GM23338 (cell line): Measurements from ENCODE around the gene POLR1A. TPM values are rescaled to one million over a fixed set of nuclear protein-coding genes. Genes with fewer than 3 reads are reported as not detected.

Experiments
- ATAC-seq: fragments of 200-7000 bp; cut with Tn5 transposase; 3 replicates; pipeline ENCODE4 v1.9.1; 2020
- DNase-seq: peaks from one replicate; pipeline ENCODE4 v3.0.0-alpha.2; 2015; ENCODE audit warnings: low spot score
- H2AFZ ChIP-seq: fragments of 200-600 bp; sonication (generic); 2 replicates; pipeline ENCODE4 v1.8.0; 2016; ENCODE audit warnings: antibody characterized with exemption, mild to moderate bottlenecking, moderate library complexity
- H3F3A ChIP-seq: fragments of 200-600 bp; sonication (generic); replicated peaks from 2 replicates; pipeline ENCODE4 v1.8.0; 2017; ENCODE audit warnings: antibody characterized with exemption, mixed run types, low read depth
- H3K27ac ChIP-seq: fragments of 200-600 bp; sonication (generic); 2 replicates; pipeline ENCODE4 v1.6.1; 2016; ENCODE audit warnings: low read depth
- H3K27me3 ChIP-seq: fragments of 200-600 bp; sonication (generic); 2 replicates; pipeline ENCODE4 v1.8.0; 2016; ENCODE audit warnings: mild to moderate bottlenecking, mixed run types, moderate library complexity; ENCODE audit not compliant: insufficient read depth
- H3K36me3 ChIP-seq: fragments of 200-600 bp; sonication (generic); 2 replicates; pipeline ENCODE4 v1.8.0; 2016; ENCODE audit warnings: mild to moderate bottlenecking; ENCODE audit not compliant: insufficient read depth
- H3K4me1 ChIP-seq: fragments of 200-600 bp; sonication (generic); 2 replicates; pipeline ENCODE4 v1.8.0; 2016; ENCODE audit warnings: mild to moderate bottlenecking, moderate library complexity; ENCODE audit not compliant: insufficient read depth
- H3K4me2 ChIP-seq: fragments of 200-600 bp; sonication (generic); 2 replicates; pipeline ENCODE4 v1.7.1; 2017; ENCODE audit warnings: mixed run types
- H3K4me3 ChIP-seq: fragments of 200-600 bp; sonication (generic); 2 replicates; pipeline ENCODE4 v1.6.1; 2016; ENCODE audit warnings: mixed run types
- H3K79me2 ChIP-seq: fragments of 200-600 bp; sonication (generic); replicated peaks from 2 replicates; pipeline ENCODE4 v1.8.0; 2017; ENCODE audit warnings: mild to moderate bottlenecking; ENCODE audit not compliant: insufficient read depth
- H3K9me2 ChIP-seq: fragments of 200-600 bp; sonication (generic); 2 replicates; pipeline ENCODE4 v1.8.0; 2017; ENCODE audit not compliant: insufficient read depth
- H4K20me1 ChIP-seq: fragments of 200-600 bp; sonication (generic); replicated peaks from 2 replicates; pipeline ENCODE4 v1.8.0; 2017; ENCODE audit warnings: mild to moderate bottlenecking; ENCODE audit not compliant: insufficient read depth
- H3K27ac Mint-ChIP-seq: 2 replicates; pipeline ENCODE4 v1.8.0; 2020; ENCODE audit warnings: inconsistent platforms, mild to moderate bottlenecking, moderate library complexity, mixed read lengths
- H3K27me3 Mint-ChIP-seq: 3 replicates; pipeline ENCODE4 v1.8.0; 2022; ENCODE audit warnings: low read depth, mild to moderate bottlenecking, moderate library complexity, mixed read lengths, inconsistent platforms; ENCODE audit not compliant: insufficient read depth, poor library complexity
- H3K36me3 Mint-ChIP-seq: 3 replicates; pipeline ENCODE4 v1.8.0; 2021; ENCODE audit warnings: low read depth, mild to moderate bottlenecking, inconsistent platforms, moderate library complexity, mixed read lengths
- H3K4me1 Mint-ChIP-seq: 3 replicates; pipeline ENCODE4 v1.8.0; 2020; ENCODE audit warnings: mild to moderate bottlenecking, inconsistent platforms, mixed read lengths
- H3K4me3 Mint-ChIP-seq: 3 replicates; pipeline ENCODE4 v1.8.0; 2021; ENCODE audit warnings: moderate library complexity, mild to moderate bottlenecking, inconsistent platforms, mixed read lengths
- H3K9me3 Mint-ChIP-seq: 3 replicates; pipeline ENCODE4 v1.8.0; 2020; ENCODE audit warnings: moderate library complexity, mild to moderate bottlenecking, inconsistent platforms, mixed read lengths
- CTCF ChIP-seq, 2 experiments: fragments of 200-600 bp in 1 of 2; sonication (generic) in 1 of 2; conservative IDR thresholded peaks; 2 replicates each; pipeline versions ENCODE4 v1.5.1 to v1.6.1; 2016 to 2017; ENCODE audit warnings: antibody characterized with exemption in 2 of 2, low read depth in 2 of 2, mild to moderate bottlenecking in 2 of 2, moderate library complexity in 1 of 2
- ETS1 ChIP-seq: IDR thresholded peaks from 2 replicates; pipeline ENCODE4 v1.6.1; 2016; ENCODE audit warnings: antibody characterized with exemption
- EZH2 ChIP-seq: fragments of 200-600 bp; sonication (generic); IDR thresholded peaks from one replicate; pipeline ENCODE4 v1.8.0; 2017; ENCODE audit warnings: antibody characterized with exemption, mild to moderate bottlenecking, low read depth; ENCODE audit not compliant: unreplicated experiment
- EZH2phosphoT487 ChIP-seq: fragments of 200-600 bp; sonication (generic); IDR thresholded peaks from one replicate; pipeline ENCODE4 v1.8.1; 2018; ENCODE audit warnings: antibody characterized with exemption; ENCODE audit not compliant: unreplicated experiment
- POLR2AphosphoS5 ChIP-seq: IDR thresholded peaks from 2 replicates; pipeline ENCODE4 v1.6.1; 2016; ENCODE audit warnings: antibody characterized with exemption, low read depth
- REST ChIP-seq: IDR thresholded peaks from one replicate; pipeline ENCODE4 v1.6.1; 2018; ENCODE audit warnings: antibody characterized with exemption; ENCODE audit not compliant: unreplicated experiment
- STAT1 ChIP-seq: IDR thresholded peaks from one replicate; pipeline ENCODE4 v1.6.1; 2016; ENCODE audit warnings: antibody characterized with exemption; ENCODE audit not compliant: unreplicated experiment
- ZNF114 ChIP-seq: fragments of 250-450 bp; sonication (Bioruptor Pico); IDR thresholded peaks from 2 replicates; pipeline ENCODE4 v1.5.0; 2020; ENCODE audit warnings: mild to moderate bottlenecking, moderate library complexity
- ZNF331 ChIP-seq: fragments of 250-450 bp; sonication (Bioruptor Pico); IDR thresholded peaks from 2 replicates; pipeline ENCODE4 v1.5.0; 2020; ENCODE audit warnings: low read depth, mild to moderate bottlenecking, moderate library complexity
- polyA plus RNA-seq: library from polyadenylated mRNA; unstranded; fragments of >200 nt; fragmentation: Nextera tagmentation; extraction: Ambion mirVana; gene quantifications from 2 replicates; pipeline ENCODE4 v1.2.1, GENCODE V29; 2016
- total RNA-seq: library from RNA; depleted of rRNA; stranded (reverse); fragments of >200 nt; shearing (Covaris generic); gene quantifications from 2 replicates; pipeline ENCODE4 v1.2.3, GENCODE V29; 2014
- TF ChIP-seq, protein P1 (sequence below): fragments of 250-450 bp; sonication (Bioruptor Pico); IDR thresholded peaks from 2 replicates; pipeline ENCODE4 v1.5.0; 2020; ENCODE audit warnings: mild to moderate bottlenecking, moderate library complexity

The POLR1A gene
- total and polyA plus RNA-seq, 2 experiments from 2014 or later, result 13.8 to 43.2 TPM

GRCh38 chr2:86068648-86069047 is 37.0 kb downstream of the POLR1A start (continued):
- TF ChIP-seq, protein P1, sequence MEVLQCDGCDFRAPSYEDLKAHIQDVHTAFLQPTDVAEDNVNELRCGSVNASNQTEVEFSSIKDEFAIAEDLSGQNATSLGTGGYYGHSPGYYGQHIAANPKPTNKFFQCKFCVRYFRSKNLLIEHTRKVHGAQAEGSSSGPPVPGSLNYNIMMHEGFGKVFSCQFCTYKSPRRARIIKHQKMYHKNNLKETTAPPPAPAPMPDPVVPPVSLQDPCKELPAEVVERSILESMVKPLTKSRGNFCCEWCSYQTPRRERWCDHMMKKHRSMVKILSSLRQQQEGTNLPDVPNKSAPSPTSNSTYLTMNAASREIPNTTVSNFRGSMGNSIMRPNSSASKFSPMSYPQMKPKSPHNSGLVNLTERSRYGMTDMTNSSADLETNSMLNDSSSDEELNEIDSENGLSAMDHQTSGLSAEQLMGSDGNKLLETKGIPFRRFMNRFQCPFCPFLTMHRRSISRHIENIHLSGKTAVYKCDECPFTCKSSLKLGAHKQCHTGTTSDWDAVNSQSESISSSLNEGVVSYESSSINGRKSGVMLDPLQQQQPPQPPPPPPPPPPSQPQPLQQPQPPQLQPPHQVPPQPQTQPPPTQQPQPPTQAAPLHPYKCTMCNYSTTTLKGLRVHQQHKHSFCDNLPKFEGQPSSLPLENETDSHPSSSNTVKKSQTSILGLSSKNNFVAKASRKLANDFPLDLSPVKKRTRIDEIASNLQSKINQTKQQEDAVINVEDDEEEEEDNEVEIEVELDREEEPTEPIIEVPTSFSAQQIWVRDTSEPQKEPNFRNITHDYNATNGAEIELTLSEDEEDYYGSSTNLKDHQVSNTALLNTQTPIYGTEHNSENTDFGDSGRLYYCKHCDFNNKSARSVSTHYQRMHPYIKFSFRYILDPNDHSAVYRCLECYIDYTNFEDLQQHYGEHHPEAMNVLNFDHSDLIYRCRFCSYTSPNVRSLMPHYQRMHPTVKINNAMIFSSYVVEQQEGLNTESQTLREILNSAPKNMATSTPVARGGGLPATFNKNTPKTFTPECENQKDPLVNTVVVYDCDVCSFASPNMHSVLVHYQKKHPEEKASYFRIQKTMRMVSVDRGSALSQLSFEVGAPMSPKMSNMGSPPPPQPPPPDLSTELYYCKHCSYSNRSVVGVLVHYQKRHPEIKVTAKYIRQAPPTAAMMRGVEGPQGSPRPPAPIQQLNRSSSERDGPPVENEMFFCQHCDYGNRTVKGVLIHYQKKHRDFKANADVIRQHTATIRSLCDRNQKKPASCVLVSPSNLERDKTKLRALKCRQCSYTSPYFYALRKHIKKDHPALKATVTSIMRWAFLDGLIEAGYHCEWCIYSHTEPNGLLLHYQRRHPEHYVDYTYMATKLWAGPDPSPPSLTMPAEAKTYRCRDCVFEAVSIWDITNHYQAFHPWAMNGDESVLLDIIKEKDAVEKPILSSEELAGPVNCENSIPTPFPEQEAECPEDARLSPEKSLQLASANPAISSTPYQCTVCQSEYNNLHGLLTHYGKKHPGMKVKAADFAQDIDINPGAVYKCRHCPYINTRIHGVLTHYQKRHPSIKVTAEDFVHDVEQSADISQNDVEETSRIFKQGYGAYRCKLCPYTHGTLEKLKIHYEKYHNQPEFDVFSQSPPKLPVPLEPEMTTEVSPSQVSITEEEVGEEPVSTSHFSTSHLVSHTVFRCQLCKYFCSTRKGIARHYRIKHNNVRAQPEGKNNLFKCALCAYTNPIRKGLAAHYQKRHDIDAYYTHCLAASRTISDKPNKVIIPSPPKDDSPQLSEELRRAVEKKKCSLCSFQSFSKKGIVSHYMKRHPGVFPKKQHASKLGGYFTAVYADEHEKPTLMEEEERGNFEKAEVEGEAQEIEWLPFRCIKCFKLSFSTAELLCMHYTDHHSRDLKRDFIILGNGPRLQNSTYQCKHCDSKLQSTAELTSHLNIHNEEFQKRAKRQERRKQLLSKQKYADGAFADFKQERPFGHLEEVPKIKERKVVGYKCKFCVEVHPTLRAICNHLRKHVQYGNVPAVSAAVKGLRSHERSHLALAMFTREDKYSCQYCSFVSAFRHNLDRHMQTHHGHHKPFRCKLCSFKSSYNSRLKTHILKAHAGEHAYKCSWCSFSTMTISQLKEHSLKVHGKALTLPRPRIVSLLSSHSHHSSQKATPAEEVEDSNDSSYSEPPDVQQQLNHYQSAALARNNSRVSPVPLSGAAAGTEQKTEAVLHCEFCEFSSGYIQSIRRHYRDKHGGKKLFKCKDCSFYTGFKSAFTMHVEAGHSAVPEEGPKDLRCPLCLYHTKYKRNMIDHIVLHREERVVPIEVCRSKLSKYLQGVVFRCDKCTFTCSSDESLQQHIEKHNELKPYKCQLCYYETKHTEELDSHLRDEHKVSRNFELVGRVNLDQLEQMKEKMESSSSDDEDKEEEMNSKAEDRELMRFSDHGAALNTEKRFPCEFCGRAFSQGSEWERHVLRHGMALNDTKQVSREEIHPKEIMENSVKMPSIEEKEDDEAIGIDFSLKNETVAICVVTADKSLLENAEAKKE (CRISPR knock-in tag), result no peak
- no peak for TF ChIP-seq CTCF (conservative IDR thresholded peaks at IDR 0.05; ENCODE audit: low read depth in 2 of 2)

DNA sequence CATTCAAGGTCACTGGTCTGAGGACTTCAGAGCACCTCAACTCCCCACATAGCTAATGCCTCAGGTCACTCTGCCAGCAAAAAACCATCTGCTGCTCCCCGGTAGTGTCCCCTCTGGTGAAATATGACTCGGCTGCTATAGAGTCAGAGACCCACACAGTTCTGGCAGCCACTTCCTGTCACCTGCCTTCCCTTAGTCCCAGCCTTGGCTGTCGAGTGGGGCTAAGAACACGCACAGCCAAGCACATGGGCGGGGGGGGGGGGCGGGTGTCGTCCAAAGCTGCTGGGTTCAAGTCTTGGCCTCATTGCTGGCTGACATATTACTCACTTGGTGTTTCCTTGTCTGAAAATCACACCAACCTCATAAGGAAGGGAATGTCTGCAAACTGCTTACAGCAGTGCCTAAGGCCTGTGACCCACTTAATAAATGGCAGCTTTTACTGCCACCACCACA is 37.5 kb downstream of the POLR1A start:
- DNase-seq (no peak), ATAC-seq (no peak)
- H3K4me3 ChIP-seq, result no peak overlapping the region
- H3K36me3 ChIP-seq, result peaks cover 48% of the 10 kb centered on the region
- H3K4me1 ChIP-seq, result no peaks in the 10 kb centered on the region
- no peaks in the 10 kb centered on the region for H3K27me3 ChIP-seq
- no peaks in the 10 kb centered on the region for H3K9me2 ChIP-seq
- no peak overlapping the region for H3K27ac ChIP-seq
- H3F3A ChIP-seq, result no peaks in the 10 kb centered on the region
- H2AFZ ChIP-seq, result no peak overlapping the region
- Mint-ChIP-seq H3K4me3 (no peak overlapping the region), H3K4me1 (no peaks in the 10 kb centered on the region), H3K9me3 (no peaks in the 10 kb centered on the region), H3K36me3 (peaks cover 91% of the 10 kb centered on the region), H3K27ac (no peak overlapping the region), H3K27me3 (no peaks in the 10 kb centered on the region)
- H3K79me2 ChIP-seq, result no peaks in the 10 kb centered on the region
- H3K4me2 ChIP-seq, result no peak overlapping the region
- peaks cover 10% of the 10 kb centered on the region for H4K20me1 ChIP-seq
- TF ChIP-seq EZH2phosphoT487 (no peak), STAT1 (no peak), ETS1 (no peak), EZH2 (no peak), ZNF114 (no peak), POLR2AphosphoS5 (no peak), CTCF (conservative IDR thresholded peaks at IDR 0.05; ENCODE audit: low read depth in 2 of 2) (no peak), ZNF331 (CRISPR knock-in tag) (no peak), REST (no peak)
